H1 (cell line): ENCODE results near the gene PGM2. TPM values are rescaled to one million over a fixed set of nuclear protein-coding genes. Genes with fewer than 3 reads are reported as not detected.

Experiments
- EZH2 ChIP-seq: fragments of 200-600 bp; sonication (generic); IDR thresholded peaks from 2 replicates; pipeline ENCODE4 v1.7.1; 2012; ENCODE audit warnings: low read depth, mild to moderate bottlenecking, moderate library complexity, low read length, inconsistent platforms; ENCODE audit not compliant: severe bottlenecking
- polyA plus RNA-seq, 7 experiments: library from polyadenylated mRNA; depleted of rRNA in 3 of 7; stranded (reverse) in 5 of 7; unstranded in 2 of 7; fragments of >200 nt in 5 of 7; fragments of 200-250 nt in 2 of 7; gene quantifications; 1 replicate in 5 of 7; 2 replicates in 1 of 7; 4 replicates in 1 of 7; pipeline versions ENCODE4 v1.2.1 to v1.2.3, GENCODE V29; 2011 to 2013; ENCODE audit warnings: missing spikeins in 2 of 7, mixed read lengths in 2 of 7
- total RNA-seq: library from RNA; stranded (reverse); fragmentation: NEBNext Ultra II Directional; extraction: Animal tissue kit (Norgen Biotek cat#: 25700); gene quantifications from 2 replicates; pipeline ENCODE4 v1.2.1, GENCODE V29; 2021

The PGM2 gene
- total and polyA plus RNA-seq, 2 of the 8 experiments (the other 6 are each of a cell fraction or from before 2014, with no cell fraction given), result 7.7 to 38.0 TPM

DNA sequence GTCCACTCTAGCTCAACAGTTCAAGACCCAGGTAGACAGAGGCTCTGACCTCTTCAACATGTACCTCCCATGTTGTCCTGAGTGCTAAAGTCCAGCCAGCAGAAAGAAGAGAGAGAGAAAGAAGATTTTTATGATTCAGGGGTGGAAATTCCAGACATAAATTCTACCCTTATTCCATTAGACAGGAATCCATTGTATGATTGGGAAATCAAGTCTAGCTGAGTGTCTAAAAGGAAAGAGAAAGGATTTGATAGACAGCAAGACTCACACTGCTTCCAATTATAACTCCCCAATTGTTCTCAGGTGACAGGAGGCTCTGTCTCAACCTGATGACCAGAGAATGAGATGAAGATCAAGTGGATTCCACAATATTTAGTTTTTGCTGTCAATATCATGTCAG, 27.9 kb upstream of the PGM2 start (continued):
- no peak for TF ChIP-seq EZH2
